GM21390 (cell line): ENCODE measurements around the gene C20orf144.

Source experiments
- ATAC-seq: cut with Tn5 transposase; IDR thresholded peaks from one replicate; pipeline ENCODE4 v1.9.1; 2021; ENCODE audit not compliant: unreplicated experiment

C20orf144 gene

GRCh38 chr20:33664085-33664761 is 2.1 kb downstream of the C20orf144 start:
- ATAC-seq: no peak

- no peak for ATAC-seq
Observed at GRCh38 chr20:33664762-33665144, 2.6 kb downstream of the C20orf144 start.

- peak; percentile 56 for ATAC-seq
Observed at GRCh38 chr20:33666293-33667244, 4.4 kb downstream of the C20orf144 start, which contains the start of gene ACTL10. ACTL10 (plus strand) TSS chr20:33666943; CDS start chr20:33667498, 555 bp downstream.

GRCh38 chr20:33667245-33667675 is 5.1 kb downstream of the C20orf144 start:
- peak; percentile 14 for ATAC-seq

GRCh38 chr20:33667676-33668465 is 5.7 kb downstream of the C20orf144 start:
- no peak for ATAC-seq

- no peak for ATAC-seq
Observed at GRCh38 chr20:33668466-33669155, 6.5 kb downstream of the C20orf144 start.

- ATAC-seq: no peak
Observed at GRCh38 chr20:33669224-33669623, 7.1 kb downstream of the C20orf144 start.

GRCh38 chr20:33669873-33670640 is 7.9 kb downstream of the C20orf144 start:
- ATAC-seq: no peak

GRCh38 chr20:33670715-33671499 is 8.8 kb downstream of the C20orf144 start:
- ATAC-seq: no peak

GRCh38 chr20:33671573-33672288 is 9.6 kb downstream of the C20orf144 start:
- no peak for ATAC-seq

GRCh38 chr20:33672426-33673113 is 10.4 kb downstream of the C20orf144 start:
- ATAC-seq: no peak

- ATAC-seq: no peak
Observed at GRCh38 chr20:33673114-33673409, 10.9 kb downstream of the C20orf144 start.

- ATAC-seq: peak; percentile 42
Observed at GRCh38 chr20:33673410-33674293, 11.5 kb downstream of the C20orf144 start.

- ATAC-seq: peak; percentile 79
Observed at GRCh38 chr20:33674294-33675135, 12.4 kb downstream of the C20orf144 start, which contains the start of gene NECAB3. NECAB3 (minus strand) TSS chr20:33674428; CDS start chr20:33674352, 76 bp downstream.

- no peak for ATAC-seq
Observed at GRCh38 chr20:33675136-33675959, 13.2 kb downstream of the C20orf144 start.
